ENCODE data around the gene KAT2B.

GRCh38 chr3:20103731-20104130 lies 63.5 kb downstream of the KAT2B start:
- no peak for TF ChIP-seq EP300 (IDR thresholded peaks at IDR 0.05; ENCODE audit: borderline replicate concordance in 1 of 2, low read depth in 1 of 2, low read length in 1 of 2)
- no peak for TF ChIP-seq CTCF (IDR thresholded peaks at IDR 0.05)
- TF ChIP-seq TAF1 (IDR thresholded peaks at IDR 0.05; ENCODE audit: borderline replicate concordance, low read depth, low read length): no peak
- TF ChIP-seq MXI1 (IDR thresholded peaks at IDR 0.05; ENCODE audit: low read depth, low read length): no peak
- no peak for TF ChIP-seq SIN3A (IDR thresholded peaks at IDR 0.05; ENCODE audit: borderline replicate concordance, low read depth, low read length)
- no peak for TF ChIP-seq SMC3 (IDR thresholded peaks at IDR 0.05; ENCODE audit: low read depth, low read length)
- TF ChIP-seq EZH2phosphoT487 (IDR thresholded peaks at IDR 0.05; ENCODE audit: borderline replicate concordance, low read depth): no peak
- TF ChIP-seq REST (IDR thresholded peaks at IDR 0.05; ENCODE audit: low read depth, low read length): no peak

Measured in SK-N-SH (cell line).